Gastrocnemius medialis (tissue), 4 donors: Measurements from ENCODE around the gene ZDHHC7.

Experiments used
- POLR2A ChIP-seq, 2 donors: fragments of 450-650 bp; IDR thresholded peaks; one replicate each; pipeline ENCODE4 v1.6.1; 2017; ENCODE audit warnings: antibody characterized with exemption in 2 of 2, mild to moderate bottlenecking in 2 of 2, moderate library complexity in 2 of 2
- TF ChIP-seq, protein P1 (sequence below), 5 experiments: fragments of 450-650 bp in 3 of 5; fragments of 200-600 bp in 2 of 5; sonication (generic) in 2 of 5; IDR thresholded peaks in 4 of 5; conservative IDR thresholded peaks in 1 of 5; 1 replicate in 4 of 5; 2 replicates in 1 of 5; pipeline ENCODE4 v1.5.1; 2016 to 2019; ENCODE audit warnings: antibody characterized with exemption in 5 of 5, mild to moderate bottlenecking in 3 of 5, moderate library complexity in 3 of 5

DNA sequence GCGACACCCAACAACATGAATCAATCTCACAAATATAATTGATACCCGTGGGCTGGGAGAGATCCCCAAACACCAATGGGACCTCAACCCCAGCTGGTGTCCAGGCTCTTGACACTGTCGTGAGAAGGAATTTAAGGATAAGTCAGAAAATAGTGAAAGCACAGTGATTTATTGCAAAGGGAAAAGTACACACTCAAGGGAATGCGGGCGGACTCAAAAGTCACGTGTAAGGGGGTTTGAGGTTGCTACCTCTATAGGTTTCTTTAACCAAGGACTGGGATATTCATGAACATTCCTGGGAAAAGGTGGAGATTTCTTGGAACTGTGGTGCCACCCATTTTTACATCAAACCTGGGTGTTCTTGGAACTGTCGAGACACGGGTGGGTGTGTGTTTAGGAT lies 6.3 kb upstream of the ZDHHC7 start:
- TF ChIP-seq, protein P1, sequence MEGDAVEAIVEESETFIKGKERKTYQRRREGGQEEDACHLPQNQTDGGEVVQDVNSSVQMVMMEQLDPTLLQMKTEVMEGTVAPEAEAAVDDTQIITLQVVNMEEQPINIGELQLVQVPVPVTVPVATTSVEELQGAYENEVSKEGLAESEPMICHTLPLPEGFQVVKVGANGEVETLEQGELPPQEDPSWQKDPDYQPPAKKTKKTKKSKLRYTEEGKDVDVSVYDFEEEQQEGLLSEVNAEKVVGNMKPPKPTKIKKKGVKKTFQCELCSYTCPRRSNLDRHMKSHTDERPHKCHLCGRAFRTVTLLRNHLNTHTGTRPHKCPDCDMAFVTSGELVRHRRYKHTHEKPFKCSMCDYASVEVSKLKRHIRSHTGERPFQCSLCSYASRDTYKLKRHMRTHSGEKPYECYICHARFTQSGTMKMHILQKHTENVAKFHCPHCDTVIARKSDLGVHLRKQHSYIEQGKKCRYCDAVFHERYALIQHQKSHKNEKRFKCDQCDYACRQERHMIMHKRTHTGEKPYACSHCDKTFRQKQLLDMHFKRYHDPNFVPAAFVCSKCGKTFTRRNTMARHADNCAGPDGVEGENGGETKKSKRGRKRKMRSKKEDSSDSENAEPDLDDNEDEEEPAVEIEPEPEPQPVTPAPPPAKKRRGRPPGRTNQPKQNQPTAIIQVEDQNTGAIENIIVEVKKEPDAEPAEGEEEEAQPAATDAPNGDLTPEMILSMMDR (IDR thresholded peaks at IDR 0.05 in 4 of 5, conservative IDR thresholded peaks at IDR 0.05 in 1 of 5): no peak
- no peak for TF ChIP-seq POLR2A (IDR thresholded peaks at IDR 0.05)
